Endothelial cell of hepatic sinusoid (primary cell): ENCODE results near the gene ZSWIM8.
"Not testable (repeated sequence)": the region's sequence is repeated elsewhere in the genome, so short reads cannot be mapped to it uniquely, and the experiment has no call there.

ENCODE experiments used
- in situ Hi-C: cut with HindIII; loops from 2 replicates; pipeline ENCODE4 v1.10.0; 2017; ENCODE audit warnings: low sequenced_read_pairs

The ZSWIM8 gene

GRCh38 chr10:73785211-73785720, at the start of gene ZSWIM8:
TSS of gene ZSWIM8 (plus strand) at chr10:73785606. CDS start at chr10:73785879, 273 bp downstream.
- in situ Hi-C loops, result no loop called here

- in situ Hi-C loops, result not testable (repeated sequence)
Observed at GRCh38 chr10:73740501-73741254, 44.7 kb upstream of the ZSWIM8 start.

DNA sequence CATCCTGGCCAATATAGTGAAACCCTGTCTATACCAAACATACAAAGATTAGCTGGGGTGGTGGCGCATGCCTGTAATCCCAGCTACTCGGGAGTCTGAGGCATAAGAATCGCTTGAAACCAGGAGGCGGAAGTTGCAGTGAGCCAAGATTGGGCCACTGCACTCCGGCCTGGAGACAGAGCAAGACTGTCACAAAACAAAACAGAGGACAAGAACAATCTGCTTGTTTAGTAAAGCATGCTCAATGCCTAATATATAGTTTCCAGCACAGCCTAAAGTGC, 43.0 kb upstream of the ZSWIM8 start:
- in situ Hi-C loops, result no loop called here

DNA sequence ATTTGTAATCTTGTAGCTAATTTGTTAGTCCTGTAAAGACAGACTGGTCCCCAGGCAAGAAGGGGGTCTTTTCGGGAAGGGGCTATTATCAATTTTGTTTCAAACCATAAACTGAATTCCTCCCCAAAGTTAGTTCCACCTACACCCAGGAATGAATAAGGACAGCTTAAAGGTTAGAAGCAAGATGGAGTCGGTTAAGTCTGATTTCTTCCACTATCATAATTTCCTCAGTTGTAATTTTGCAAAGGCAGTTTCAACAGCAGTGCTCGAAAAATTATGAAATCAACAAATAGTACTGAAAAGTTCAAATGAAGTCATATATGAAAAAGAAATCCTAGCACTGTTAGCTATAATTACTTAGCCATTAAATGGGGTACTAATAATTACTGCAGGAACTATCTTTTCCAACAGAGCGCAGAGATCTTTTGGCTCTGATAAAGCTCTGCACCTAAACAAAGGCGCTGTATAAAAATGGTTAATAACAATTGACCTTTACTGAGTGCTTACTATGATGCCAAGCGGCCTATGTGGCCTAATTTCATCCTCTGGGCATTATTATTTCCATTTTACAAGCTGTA, 42.0 kb upstream of the ZSWIM8 start:
- in situ Hi-C loops, result no loop called here

- in situ Hi-C loops, result no loop called here
Observed at GRCh38 chr10:73743905-73744663, 41.3 kb upstream of the ZSWIM8 start, which contains the start of gene SEC24C. TSS of gene SEC24C (plus strand) at chr10:73744372. CDS start at chr10:73746833, 2,461 bp downstream.

GRCh38 chr10:73744664-73744975, 40.8 kb upstream of the ZSWIM8 start:
- in situ Hi-C loops, result no loop called here

DNA sequence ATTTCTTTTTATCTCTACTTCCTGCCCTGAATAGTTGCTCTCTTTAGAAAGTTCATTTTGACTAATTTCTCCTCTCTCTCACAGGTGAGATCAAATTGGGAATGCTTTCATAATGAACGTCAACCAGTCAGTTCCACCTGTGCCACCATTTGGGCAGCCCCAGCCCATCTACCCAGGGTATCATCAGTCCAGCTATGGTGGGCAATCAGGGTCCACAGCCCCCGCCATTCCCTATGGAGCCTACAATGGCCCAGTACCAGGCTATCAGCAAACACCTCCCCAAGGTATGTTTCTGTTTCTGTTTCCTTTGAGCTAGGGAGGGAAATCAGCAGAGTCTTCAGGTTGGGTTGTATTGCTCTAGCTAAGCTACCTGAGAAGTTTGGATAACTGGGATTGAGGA, 38.7 kb upstream of the ZSWIM8 start:
- in situ Hi-C loops, result no loop called here

DNA sequence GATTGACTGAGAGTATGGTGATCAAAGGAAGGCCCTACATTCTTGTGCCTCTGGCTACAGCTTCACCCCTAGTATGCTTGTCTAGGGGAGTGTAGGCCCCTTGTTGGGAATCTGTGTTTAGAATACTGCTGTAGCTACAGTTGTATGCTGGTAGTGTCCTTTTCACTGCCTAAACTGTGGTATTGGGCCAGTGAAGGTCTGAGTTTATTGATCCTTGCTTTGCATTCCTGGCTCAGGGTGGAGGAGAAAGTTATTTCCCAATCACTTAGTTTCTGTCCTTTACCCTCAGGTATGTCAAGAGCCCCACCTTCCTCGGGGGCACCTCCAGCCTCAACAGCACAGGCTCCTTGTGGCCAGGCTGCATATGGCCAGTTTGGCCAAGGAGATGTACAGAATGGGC, 34.6 kb upstream of the ZSWIM8 start:
- in situ Hi-C loops, result no loop called here

DNA sequence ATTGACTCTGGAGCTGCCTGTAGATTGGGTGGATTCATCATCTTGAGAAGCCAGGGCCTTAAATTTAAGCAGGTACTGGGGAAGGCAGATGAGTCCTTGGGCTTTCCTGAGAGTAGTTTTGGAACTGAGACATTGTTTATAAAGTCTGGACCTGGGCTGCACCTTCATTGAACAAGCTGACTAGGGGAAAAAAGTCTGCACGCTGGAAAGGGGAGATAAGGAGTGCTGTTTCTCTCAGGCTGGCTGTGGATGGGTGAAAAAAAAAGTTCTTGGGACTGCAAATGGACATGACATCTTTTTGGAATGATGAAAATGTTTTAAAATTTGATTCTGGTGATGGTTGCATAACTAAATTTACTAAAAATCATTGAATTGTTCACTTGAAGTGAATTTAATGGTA, 29.2 kb upstream of the ZSWIM8 start:
- in situ Hi-C loops, result no loop called here

DNA sequence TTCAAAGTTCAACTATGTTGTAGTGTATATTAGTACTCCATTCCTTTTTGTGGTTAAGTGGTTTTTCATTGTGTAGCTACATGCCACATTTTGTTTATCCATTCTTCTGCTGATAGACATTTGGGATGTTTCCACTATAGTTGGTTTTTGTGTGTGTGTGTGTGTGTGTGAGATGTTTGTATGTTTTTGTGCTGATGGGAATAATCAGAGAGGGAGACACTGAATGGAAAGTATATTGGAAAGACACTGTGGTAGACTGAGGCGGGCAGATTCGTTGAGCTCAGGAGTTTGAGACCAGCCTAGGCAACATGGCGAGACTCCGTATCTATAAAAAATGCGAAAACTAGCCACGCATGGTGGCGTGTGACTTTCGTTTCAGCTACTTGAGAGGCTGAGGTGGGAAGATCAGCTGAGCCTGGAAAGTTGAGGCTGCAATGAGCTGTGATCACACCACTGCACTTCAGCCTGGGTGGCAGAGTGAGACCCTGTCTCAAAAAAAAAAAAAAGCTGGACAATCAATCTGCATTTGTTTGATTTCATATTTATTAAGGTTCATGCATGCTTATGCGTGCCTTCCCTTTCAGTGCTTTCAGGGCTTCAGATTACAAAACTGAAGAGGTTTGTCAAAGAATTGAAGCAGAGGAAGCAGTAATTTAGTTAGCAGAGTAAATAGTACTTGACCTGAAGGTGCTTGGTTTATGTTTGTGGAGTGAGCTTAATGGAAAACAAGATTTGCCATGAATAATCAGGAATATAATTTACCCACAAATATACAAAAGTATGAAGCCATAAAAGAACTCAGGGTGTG, 26.5 kb upstream of the ZSWIM8 start:
- in situ Hi-C loops, result no loop called here

GRCh38 chr10:73759512-73760115, 25.8 kb upstream of the ZSWIM8 start:
- in situ Hi-C loops, result no loop called here

DNA sequence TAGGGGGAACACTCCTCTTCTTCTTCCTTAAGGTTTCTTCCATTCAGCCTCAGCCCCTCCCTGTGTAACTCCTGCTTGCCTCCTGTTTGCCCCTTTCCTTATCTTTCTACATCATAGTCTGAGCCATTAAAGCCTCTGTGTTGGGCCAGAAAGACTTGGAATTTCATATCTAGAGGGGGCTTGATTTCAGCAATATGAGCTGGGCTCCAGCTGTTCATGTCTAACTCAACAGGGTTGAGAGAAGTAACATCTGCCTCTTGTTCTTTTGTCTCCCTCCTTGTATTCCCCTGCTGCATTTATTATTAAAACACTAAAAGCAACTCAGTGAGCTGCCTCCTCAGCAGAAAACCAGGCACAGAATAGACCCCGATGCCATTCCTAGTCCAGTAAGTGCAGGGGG, 23.6 kb upstream of the ZSWIM8 start:
- in situ Hi-C loops, result no loop called here

GRCh38 chr10:73762915-73763314, 22.5 kb upstream of the ZSWIM8 start:
- in situ Hi-C loops, result no loop called here

- in situ Hi-C loops, result no loop called here
Observed at GRCh38 chr10:73763343-73763742, 22.1 kb upstream of the ZSWIM8 start.

DNA sequence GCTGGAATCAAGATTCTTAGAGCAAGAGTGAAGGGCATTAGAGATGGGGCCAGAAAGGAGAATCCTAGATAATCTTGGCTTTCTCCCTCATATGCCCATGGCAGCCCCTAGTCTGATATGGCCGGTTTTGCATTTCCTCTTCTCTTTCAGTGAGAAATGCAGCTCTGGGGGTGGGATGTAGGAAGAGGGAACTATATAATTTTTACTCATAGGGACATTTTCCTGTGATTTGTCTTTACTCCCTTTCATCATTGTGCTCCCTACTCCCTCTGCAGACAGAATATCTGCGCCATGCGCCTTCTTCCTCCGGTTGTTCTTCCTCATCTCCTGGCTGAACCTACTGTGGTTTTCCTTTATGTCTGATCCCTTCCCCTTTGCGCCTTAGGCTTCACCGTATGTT, 20.3 kb upstream of the ZSWIM8 start:
- in situ Hi-C loops, result no loop called here

DNA sequence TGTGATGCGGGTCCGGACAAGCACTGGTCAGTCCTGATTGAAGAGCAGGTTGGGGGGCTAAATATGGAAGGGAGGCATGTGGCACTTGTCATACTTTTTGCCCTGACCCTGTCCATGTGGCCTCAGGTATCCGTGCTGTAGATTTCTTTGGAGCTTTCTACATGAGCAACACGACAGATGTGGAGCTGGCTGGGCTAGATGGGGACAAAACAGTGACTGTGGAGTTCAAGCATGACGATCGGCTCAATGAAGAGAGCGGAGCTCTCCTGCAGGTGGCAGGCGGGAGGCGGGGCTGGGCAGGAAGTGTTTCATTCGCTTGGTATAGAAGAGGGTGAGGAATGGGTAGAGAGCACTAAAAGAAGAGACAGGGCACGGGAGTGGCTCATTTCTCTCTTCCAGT, 16.5 kb upstream of the ZSWIM8 start:
- in situ Hi-C loops, result no loop called here

- in situ Hi-C loops, result no loop called here
Observed at GRCh38 chr10:73769396-73769795, 16.0 kb upstream of the ZSWIM8 start.

GRCh38 chr10:73771722-73772280, 13.6 kb upstream of the ZSWIM8 start:
- in situ Hi-C loops, result no loop called here

GRCh38 chr10:73772281-73773151, 12.9 kb upstream of the ZSWIM8 start:
- in situ Hi-C loops, result no loop called here
